Esophagus muscularis mucosa (tissue), 4 donors: Measurements from ENCODE around the gene SUPT20HL2.

Experiments
- CTCF ChIP-seq, 3 experiments: fragments of 200-600 bp in 2 of 3; fragments of 450-650 bp in 1 of 3; sonication (generic) in 2 of 3; IDR thresholded peaks; one replicate each; pipeline ENCODE4 v1.5.1; 2017 to 2019; ENCODE audit warnings: antibody characterized with exemption in 3 of 3, mild to moderate bottlenecking in 2 of 3, moderate library complexity in 1 of 3
- EP300 ChIP-seq: sonication (generic); formaldehyde crosslinking; IDR thresholded peaks from one replicate; pipeline ENCODE4 v1.6.1; 2017; ENCODE audit warnings: antibody characterized with exemption
- POLR2A ChIP-seq: fragments of 450-650 bp; IDR thresholded peaks from one replicate; pipeline ENCODE4 v1.6.1; 2017; ENCODE audit warnings: antibody characterized with exemption, moderate library complexity, mild to moderate bottlenecking, low read depth
- POLR2AphosphoS5 ChIP-seq, 2 donors: sonication (generic); formaldehyde crosslinking; IDR thresholded peaks; one replicate each; pipeline ENCODE4 v1.6.1; 2017; ENCODE audit warnings: antibody characterized with exemption in 2 of 2

GRCh38 chrX:24282381-24283126 is 31.3 kb downstream of the SUPT20HL2 start:
- no peak for TF ChIP-seq POLR2A
- no peak for TF ChIP-seq POLR2AphosphoS5 (IDR thresholded peaks at IDR 0.05)
- no peak for TF ChIP-seq CTCF (IDR thresholded peaks at IDR 0.05)
- TF ChIP-seq EP300, result no peak
